ENCODE measurements around the gene KRTAP4-16.
"Not testable (repeated sequence)": the region's sequence is repeated elsewhere in the genome, so short reads cannot be mapped to it uniquely, and the experiment has no call there.

Gene KRTAP4-16

GRCh38 chr17:41119696-41120690, 18.0 kb upstream of the KRTAP4-16 start:
- DNase-seq (ENCODE audit: low spot score): not testable (repeated sequence)

DNA sequence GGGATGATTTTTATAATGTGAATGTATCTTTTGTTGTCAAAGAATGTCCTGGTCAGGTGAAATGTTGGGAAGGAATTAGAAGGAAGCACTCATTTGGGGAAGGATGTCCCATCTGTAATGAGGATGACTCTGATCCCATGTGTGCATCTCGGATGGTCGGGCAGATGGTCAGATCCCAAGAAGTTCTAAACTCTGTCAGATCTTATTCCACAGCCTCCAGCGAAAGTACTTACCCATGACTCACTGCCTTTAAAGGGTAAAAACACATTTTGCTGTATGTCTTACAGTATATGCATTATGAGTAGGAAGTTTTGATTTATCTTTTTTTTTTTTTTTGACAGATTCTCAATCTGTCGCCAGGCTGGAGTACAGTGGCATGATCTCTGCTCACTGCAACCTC, 16.7 kb upstream of the KRTAP4-16 start:
- no peak for DNase-seq (ENCODE audit: low spot score)

DNA sequence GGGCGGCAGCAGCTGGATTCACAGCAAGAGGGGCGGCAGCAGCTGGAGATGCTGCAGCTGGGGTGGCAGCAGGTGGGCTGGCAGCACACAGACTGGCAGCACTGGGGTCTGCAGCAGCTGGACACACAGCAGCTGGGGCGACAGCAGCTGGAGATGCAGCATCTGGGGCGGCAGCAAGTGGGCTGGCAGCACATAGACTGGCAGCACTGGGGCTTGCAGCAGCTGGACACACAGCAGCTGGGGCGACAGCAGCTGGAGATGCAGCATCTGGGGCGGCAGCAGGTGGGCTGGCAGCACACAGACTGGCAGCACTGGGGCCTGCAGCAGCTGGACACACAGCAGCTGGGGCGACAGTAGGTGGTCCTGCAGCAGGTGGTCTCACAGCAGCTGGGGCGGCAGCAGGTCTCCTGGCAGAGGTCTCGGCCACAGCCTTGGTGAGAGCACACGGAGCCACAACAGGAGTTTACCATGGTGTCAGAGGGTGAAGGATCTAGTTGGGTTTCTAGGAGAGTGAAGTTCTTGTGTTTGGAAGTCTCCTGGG, 15.9 kb upstream of the KRTAP4-16 start, which contains the start of gene KRTAP4-11:
Gene KRTAP4-11, minus strand, starts transcription at position 528 of the 541 bp plus-strand sequence. Its CDS starts 58 bp downstream, at position 470.
- DNase-seq (ENCODE audit: low spot score): not testable (repeated sequence)

DNA sequence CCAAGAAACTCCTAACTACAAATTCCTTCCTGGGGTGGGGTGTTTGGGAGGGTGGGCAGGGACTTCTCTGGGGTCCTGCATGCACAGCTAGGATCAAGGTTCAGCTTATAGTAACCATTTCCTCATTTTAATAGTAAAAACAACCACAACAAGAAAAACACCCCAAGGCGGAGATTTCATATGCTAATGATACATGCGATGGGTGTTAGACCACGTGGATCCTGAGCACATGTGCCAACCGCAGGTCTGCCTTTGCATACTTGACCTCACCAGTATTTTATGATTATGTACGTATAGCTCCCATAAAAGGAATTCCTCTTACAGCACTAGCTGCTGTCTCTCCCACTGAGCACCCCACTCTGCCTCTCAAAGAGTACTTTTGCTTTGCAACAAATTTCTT, 14.3 kb upstream of the KRTAP4-16 start:
- no peak for DNase-seq (ENCODE audit: low spot score)

GRCh38 chr17:41111151-41111885, 9.3 kb upstream of the KRTAP4-16 start:
- no peak for DNase-seq (ENCODE audit: low spot score)

GRCh38 chr17:41108728-41109386, 6.8 kb upstream of the KRTAP4-16 start:
- not testable (repeated sequence) for DNase-seq (ENCODE audit: low spot score)

GRCh38 chr17:41107941-41108450, 6.0 kb upstream of the KRTAP4-16 start:
- DNase-seq (ENCODE audit: low spot score): no peak

GRCh38 chr17:41105347-41105746, 3.3 kb upstream of the KRTAP4-16 start, which contains the start of gene KRTAP4-9:
Gene KRTAP4-9 (plus strand): TSS chr17:41105389. CDS start chr17:41105389, 0 bp downstream.
- DNase-seq (ENCODE audit: low spot score): not testable (repeated sequence)

GRCh38 chr17:41104386-41105038, 2.5 kb upstream of the KRTAP4-16 start:
- DNase-seq (ENCODE audit: low spot score): not testable (repeated sequence)

- no peak for DNase-seq (ENCODE audit: low spot score)
Observed at GRCh38 chr17:41103896-41104295, 1.9 kb upstream of the KRTAP4-16 start.

DNA sequence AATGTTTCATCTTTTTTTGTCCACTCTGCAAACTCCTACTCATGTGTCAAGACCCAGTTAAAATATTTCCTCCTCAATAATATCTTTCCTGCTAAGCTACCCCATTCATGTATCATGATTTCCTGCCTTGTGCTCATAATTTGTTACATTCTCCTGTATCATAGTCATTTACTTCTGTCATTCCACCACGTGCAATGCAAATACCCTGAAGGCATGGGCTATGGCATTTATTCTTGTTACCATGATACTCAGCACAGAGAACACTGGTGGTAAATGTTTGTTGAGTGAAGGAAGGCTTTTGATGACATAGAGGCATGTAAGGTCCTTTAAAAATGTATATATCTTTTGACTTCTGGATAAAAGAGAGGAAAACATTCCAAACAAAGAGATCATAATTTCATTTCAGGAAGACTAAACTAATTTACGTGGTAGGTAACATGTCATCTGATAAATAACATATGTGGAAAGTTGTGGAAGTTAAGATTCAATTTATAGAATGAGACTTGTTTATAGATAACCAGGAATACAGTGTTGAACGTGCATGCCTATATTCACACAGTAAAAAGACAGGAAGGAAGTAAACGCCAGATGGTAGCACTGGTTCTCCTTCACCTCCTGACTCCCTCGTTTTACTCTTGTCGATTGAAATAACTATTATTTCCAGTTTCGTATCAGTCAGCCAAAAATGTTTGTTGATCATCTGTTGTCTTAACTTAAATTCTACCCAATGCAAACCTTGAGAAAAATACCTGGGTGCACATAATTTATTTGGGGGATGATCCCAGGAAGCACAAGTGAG, 2.1 kb downstream of the KRTAP4-16 start:
- DNase-seq (ENCODE audit: low spot score): not testable (repeated sequence)

DNA sequence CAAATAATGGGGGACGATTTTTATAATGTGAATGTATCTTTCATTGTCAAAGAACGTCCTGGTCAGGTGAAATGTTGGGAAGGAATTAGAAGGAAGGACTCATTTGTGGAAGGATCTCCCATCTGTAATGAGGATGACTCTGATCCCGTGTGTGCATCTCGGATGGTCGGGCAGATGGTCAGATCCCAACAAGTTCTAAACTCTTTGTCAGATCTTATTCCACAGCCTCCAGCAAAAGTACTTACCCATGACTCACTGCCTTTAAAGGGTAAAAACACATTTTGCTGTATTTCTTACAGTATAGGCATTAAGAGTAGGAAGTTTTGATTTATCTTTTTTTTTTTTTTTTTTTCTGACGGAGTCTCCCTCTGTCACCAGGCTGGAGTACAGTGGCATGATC, 3.5 kb downstream of the KRTAP4-16 start:
- DNase-seq (ENCODE audit: low spot score): no peak

DNA sequence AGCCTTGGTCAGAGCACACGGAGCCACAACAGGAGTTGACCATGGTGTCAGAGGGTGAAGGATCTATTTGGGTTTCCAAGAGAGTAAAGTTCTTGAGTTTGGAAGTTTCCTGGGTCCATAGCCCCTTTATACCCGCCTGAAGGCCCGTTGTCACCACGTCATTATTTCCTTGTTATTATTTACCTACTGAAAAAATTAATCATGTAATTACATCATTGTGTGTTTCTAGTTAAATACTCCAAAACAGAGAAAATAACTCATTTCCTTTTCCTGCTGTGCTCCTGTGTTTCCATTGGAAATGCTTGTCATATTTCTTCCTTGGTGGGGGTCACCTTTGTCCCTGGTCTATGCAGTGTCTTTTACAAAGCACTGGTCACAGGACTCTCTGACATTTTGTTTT, 4.0 kb downstream of the KRTAP4-16 start, which contains the start of gene KRTAP4-8:
Gene KRTAP4-8, minus strand, starts transcription at position 101 of the 400 bp plus-strand sequence. Its CDS starts 58 bp downstream, at position 43.
- no peak for DNase-seq (ENCODE audit: low spot score)

DNA sequence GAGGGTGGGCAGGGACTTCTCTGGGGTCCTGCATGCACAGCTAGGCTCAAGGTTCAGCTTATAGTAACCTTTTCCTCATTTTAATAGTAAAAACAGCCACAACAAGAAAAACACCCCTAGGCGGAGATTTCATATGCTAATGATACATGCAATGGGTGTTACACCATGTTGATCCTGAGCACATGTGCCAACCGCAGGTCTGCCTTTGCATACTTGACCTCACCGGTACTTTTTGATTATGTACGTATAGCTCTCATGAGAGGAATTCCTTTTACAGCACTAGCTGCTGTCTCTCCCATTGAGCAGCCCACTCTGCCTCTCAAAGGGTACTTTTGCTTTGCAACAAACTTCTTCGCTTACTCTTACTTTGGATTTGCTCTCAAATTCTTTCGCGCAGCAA, 6.0 kb downstream of the KRTAP4-16 start:
- no peak for DNase-seq (ENCODE audit: low spot score)

- not testable (repeated sequence) for DNase-seq (ENCODE audit: low spot score)
Observed at GRCh38 chr17:41088760-41089352, 13.2 kb downstream of the KRTAP4-16 start.

GRCh38 chr17:41084100-41084856, 17.7 kb downstream of the KRTAP4-16 start, which contains the start of gene KRTAP4-7:
Gene KRTAP4-7 (plus strand): TSS chr17:41084150. CDS start chr17:41084207, 57 bp downstream.
- not testable (repeated sequence) for DNase-seq (ENCODE audit: low spot score)

DNA sequence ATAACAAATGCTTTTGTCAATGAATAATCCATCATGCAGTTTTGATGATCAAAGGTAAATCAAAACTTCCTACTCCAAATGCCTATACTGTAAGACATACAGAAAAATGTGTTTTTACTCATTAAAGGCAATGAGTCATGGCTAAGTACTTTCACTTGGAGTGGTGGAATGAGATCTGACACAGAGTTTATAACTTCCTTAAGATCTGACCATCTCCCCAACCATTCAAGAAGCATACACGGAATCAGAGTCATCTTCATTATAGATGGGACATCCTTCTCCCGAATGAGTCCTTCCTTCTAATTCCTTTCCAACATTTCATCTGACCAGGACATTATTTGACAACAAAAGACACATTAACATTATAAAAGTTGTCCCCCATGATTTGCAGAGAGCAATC, 18.6 kb downstream of the KRTAP4-16 start:
- DNase-seq (ENCODE audit: low spot score): not testable (repeated sequence)

DNA sequence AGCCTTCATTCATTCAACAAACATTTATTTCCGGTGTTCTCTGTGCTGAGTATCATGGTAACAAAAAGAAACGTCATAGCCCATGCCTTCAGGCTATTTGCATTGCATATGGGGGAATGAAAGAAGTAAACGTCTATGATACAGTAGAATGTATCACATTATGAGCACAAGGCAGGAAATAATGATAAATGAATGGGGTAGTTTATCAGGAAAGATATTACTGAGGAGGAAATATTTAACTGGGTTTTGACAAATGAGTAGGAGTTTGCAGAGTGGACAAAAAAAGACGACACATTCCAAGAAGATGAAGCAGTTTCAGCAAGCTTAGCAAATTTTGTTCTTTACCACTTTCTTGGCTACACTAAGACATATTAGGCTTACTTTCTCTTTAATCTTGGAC, 19.4 kb downstream of the KRTAP4-16 start:
- DNase-seq (ENCODE audit: low spot score): no peak

- no peak for DNase-seq (ENCODE audit: low spot score)
Observed at GRCh38 chr17:41076788-41077187, 25.2 kb downstream of the KRTAP4-16 start.

Data from HuH-7 (cell line).